ENCODE results near the gene SPACDR. TPM values are rescaled to one million over a fixed set of nuclear protein-coding genes. Genes with fewer than 3 reads are reported as not detected.

SPACDR gene
- total and polyA plus RNA-seq, 9 of the 15 experiments (the other 6 are each of a cell fraction or from before 2014, with no cell fraction given), result 0.07 to 0.55 (median 0.14) TPM; not detected in 1

- TF ChIP-seq, protein P1, sequence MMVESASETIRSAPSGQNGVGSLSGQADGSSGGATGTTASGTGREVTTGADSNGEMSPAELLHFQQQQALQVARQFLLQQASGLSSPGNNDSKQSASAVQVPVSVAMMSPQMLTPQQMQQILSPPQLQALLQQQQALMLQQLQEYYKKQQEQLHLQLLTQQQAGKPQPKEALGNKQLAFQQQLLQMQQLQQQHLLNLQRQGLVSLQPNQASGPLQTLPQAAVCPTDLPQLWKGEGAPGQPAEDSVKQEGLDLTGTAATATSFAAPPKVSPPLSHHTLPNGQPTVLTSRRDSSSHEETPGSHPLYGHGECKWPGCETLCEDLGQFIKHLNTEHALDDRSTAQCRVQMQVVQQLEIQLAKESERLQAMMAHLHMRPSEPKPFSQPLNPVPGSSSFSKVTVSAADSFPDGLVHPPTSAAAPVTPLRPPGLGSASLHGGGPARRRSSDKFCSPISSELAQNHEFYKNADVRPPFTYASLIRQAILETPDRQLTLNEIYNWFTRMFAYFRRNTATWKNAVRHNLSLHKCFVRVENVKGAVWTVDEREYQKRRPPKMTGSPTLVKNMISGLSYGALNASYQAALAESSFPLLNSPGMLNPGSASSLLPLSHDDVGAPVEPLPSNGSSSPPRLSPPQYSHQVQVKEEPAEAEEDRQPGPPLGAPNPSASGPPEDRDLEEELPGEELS (CRISPR knock-in tag; IDR thresholded peaks at IDR 0.05; ENCODE audit: borderline replicate concordance), result no peak; the same call in 1 of the 2 replicates
- TF ChIP-seq, protein P2, sequence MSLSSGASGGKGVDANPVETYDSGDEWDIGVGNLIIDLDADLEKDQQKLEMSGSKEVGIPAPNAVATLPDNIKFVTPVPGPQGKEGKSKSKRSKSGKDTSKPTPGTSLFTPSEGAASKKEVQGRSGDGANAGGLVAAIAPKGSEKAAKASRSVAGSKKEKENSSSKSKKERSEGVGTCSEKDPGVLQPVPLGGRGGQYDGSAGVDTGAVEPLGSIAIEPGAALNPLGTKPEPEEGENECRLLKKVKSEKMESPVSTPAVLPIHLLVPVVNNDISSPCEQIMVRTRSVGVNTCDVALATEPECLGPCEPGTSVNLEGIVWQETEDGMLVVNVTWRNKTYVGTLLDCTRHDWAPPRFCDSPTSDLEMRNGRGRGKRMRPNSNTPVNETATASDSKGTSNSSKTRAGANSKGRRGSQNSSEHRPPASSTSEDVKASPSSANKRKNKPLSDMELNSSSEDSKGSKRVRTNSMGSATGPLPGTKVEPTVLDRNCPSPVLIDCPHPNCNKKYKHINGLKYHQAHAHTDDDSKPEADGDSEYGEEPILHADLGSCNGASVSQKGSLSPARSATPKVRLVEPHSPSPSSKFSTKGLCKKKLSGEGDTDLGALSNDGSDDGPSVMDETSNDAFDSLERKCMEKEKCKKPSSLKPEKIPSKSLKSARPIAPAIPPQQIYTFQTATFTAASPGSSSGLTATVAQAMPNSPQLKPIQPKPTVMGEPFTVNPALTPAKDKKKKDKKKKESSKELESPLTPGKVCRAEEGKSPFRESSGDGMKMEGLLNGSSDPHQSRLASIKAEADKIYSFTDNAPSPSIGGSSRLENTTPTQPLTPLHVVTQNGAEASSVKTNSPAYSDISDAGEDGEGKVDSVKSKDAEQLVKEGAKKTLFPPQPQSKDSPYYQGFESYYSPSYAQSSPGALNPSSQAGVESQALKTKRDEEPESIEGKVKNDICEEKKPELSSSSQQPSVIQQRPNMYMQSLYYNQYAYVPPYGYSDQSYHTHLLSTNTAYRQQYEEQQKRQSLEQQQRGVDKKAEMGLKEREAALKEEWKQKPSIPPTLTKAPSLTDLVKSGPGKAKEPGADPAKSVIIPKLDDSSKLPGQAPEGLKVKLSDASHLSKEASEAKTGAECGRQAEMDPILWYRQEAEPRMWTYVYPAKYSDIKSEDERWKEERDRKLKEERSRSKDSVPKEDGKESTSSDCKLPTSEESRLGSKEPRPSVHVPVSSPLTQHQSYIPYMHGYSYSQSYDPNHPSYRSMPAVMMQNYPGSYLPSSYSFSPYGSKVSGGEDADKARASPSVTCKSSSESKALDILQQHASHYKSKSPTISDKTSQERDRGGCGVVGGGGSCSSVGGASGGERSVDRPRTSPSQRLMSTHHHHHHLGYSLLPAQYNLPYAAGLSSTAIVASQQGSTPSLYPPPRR (CRISPR knock-in tag; IDR thresholded peaks at IDR 0.05; ENCODE audit: borderline replicate concordance), result 0 out of 2 replicates have a peak, but pooled peaks have one; percentile 55
- no peak for TF ChIP-seq TCF7L2 (IDR thresholded peaks at IDR 0.05; ENCODE audit: low read depth, low read length)
- TF ChIP-seq, protein P3, sequence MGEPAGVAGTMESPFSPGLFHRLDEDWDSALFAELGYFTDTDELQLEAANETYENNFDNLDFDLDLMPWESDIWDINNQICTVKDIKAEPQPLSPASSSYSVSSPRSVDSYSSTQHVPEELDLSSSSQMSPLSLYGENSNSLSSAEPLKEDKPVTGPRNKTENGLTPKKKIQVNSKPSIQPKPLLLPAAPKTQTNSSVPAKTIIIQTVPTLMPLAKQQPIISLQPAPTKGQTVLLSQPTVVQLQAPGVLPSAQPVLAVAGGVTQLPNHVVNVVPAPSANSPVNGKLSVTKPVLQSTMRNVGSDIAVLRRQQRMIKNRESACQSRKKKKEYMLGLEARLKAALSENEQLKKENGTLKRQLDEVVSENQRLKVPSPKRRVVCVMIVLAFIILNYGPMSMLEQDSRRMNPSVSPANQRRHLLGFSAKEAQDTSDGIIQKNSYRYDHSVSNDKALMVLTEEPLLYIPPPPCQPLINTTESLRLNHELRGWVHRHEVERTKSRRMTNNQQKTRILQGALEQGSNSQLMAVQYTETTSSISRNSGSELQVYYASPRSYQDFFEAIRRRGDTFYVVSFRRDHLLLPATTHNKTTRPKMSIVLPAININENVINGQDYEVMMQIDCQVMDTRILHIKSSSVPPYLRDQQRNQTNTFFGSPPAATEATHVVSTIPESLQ (CRISPR knock-in tag; IDR thresholded peaks at IDR 0.05), result no peak
- TF ChIP-seq VEZF1 (CRISPR knock-in tag; IDR thresholded peaks at IDR 0.05), result peak; percentile 96
- TF ChIP-seq, protein P4, sequence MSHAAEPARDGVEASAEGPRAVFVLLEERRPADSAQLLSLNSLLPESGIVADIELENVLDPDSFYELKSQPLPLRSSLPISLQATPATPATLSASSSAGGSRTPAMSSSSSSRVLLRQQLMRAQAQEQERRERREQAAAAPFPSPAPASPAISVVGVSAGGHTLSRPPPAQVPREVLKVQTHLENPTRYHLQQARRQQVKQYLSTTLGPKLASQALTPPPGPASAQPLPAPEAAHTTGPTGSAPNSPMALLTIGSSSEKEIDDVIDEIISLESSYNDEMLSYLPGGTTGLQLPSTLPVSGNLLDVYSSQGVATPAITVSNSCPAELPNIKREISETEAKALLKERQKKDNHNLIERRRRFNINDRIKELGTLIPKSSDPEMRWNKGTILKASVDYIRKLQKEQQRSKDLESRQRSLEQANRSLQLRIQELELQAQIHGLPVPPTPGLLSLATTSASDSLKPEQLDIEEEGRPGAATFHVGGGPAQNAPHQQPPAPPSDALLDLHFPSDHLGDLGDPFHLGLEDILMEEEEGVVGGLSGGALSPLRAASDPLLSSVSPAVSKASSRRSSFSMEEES (CRISPR knock-in tag; IDR thresholded peaks at IDR 0.05), result no peak
- no peak for TF ChIP-seq ESRRB (CRISPR knock-in tag; IDR thresholded peaks at IDR 0.05; ENCODE audit: borderline replicate concordance)
- TF ChIP-seq ZNF586 (CRISPR knock-in tag; conservative IDR thresholded peaks at IDR 0.05), result no peak
- TF ChIP-seq ZHX1 (conservative IDR thresholded peaks at IDR 0.05; ENCODE audit: low read length), result 0 out of 2 replicates have a peak, but pooled peaks have one; percentile 18
Observed at GRCh38 chr7:100478958-100479660, 15.0 kb upstream of the SPACDR start, which contains the start of gene TSC22D4 (continued).

All from K562 (cell line).